Epithelial cell of prostate (primary cell): ENCODE data around the gene HTR7.
"Not testable (repeated sequence)": the region's sequence is repeated elsewhere in the genome, so short reads cannot be mapped to it uniquely, and the experiment has no call there.

Experiments
- DNase-seq: peaks from one replicate; pipeline ENCODE4 v3.0.0-alpha.2; 2011; ENCODE audit warnings: low read depth, low spot score
- H3K27ac ChIP-seq: fragments of 450-650 bp; 2 replicates; pipeline ENCODE4 v1.5.1; 2017; ENCODE audit warnings: mild to moderate bottlenecking

The HTR7 gene

GRCh38 chr10:90813594-90814365, 44.1 kb downstream of the HTR7 start:
- no peak for DNase-seq
- peak overlapping the region; percentile 46 for H3K27ac ChIP-seq

GRCh38 chr10:90807106-90807505, 50.7 kb downstream of the HTR7 start:
- not testable (repeated sequence) for DNase-seq, H3K27ac ChIP-seq

- H3K27ac ChIP-seq, result no peak overlapping the region
- no peak for DNase-seq
Measured at GRCh38 chr10:90806677-90807076, 51.2 kb downstream of the HTR7 start.

GRCh38 chr10:90805206-90805605, 52.6 kb downstream of the HTR7 start:
- no peak for DNase-seq
- no peak overlapping the region for H3K27ac ChIP-seq

- no peak overlapping the region for H3K27ac ChIP-seq
- no peak for DNase-seq
Measured at GRCh38 chr10:90804354-90804753, 53.5 kb downstream of the HTR7 start.

DNA sequence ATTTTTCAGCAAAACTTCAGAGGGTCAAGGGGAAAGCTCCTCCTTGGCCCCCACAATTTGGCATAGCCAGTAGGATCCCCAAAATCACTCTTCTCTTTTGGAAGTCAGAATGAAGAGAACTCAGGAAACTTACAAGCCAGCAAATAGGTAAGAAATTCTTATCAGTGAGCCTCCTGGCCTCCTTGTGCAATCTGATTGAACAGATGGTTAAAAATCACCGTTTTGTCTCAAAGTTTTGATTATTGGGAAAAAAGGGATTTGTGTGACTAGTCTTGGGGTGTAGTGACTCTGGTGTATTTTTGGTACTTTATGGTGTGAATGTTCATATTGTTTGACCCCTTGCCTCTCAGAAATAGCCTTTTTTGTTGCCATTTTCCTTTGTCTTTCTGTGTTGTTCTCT, 56.2 kb downstream of the HTR7 start:
- no peak overlapping the region for H3K27ac ChIP-seq
- DNase-seq, result no peak

GRCh38 chr10:90800232-90800796, 57.5 kb downstream of the HTR7 start:
- DNase-seq, result no peak
- H3K27ac ChIP-seq, result no peak overlapping the region

GRCh38 chr10:90799172-90799571, 58.7 kb downstream of the HTR7 start:
- no peak overlapping the region for H3K27ac ChIP-seq

DNA sequence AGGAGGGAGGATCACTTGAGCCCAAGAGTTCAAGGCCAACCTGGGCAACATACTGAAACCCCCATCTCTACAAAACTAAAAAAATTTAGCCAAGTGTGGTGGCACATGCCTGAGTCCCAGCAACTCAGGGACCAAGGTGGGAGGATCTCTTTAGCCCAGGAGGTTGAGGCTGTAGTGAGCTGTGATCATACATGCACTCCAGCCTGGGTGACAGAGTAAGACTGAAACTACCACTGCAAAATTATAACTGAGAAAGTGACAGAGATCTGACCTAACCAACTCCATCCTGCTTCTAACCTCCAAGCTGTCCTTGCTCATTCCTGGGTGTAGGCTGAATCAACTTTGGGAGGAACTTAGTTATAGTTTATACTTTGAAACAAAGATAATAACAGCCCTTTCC, 59.4 kb downstream of the HTR7 start:
- H3K27ac ChIP-seq, result no peak overlapping the region
- DNase-seq, result no peak

More at GRCh38 chr10:90799172-90799571, 58.7 kb downstream of the HTR7 start:
- no peak for DNase-seq

DNA sequence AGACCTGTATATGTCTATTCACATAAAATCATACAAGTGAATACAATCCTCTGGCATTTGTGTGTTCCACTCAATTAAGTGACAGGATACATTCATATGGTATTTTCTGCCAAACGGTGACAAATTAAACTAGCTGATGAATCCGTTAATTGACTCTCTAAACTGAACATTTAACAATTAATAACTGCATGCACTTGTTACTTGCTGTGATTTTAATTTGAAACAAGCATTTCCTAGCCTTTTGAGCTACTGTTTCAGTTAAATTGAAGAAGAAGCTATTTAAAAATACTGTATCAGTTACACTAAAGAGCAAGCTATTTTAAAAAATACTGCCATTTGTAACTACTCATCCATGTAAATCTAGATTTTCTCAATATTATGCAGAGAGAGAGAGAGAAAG, 67.4 kb downstream of the HTR7 start:
- no peak for DNase-seq
- H3K27ac ChIP-seq, result no peak overlapping the region

- DNase-seq, result no peak
- H3K27ac ChIP-seq, result peak overlapping the region; percentile 12
Measured at GRCh38 chr10:90788968-90789367, 68.9 kb downstream of the HTR7 start.

DNA sequence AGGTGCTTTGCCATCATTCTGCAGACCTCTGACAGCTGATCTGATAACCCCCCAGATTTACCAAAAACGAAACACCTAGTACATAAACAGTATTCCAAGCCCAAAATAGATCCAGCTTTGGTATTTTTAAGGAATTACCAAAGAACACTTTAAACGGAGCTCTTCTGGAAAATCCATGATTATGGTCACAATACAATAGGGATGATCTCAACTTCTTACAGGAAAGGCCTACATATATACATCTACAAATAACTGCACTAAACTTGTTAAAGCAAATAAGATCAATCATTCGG, 69.7 kb downstream of the HTR7 start:
- no peak for DNase-seq

DNA sequence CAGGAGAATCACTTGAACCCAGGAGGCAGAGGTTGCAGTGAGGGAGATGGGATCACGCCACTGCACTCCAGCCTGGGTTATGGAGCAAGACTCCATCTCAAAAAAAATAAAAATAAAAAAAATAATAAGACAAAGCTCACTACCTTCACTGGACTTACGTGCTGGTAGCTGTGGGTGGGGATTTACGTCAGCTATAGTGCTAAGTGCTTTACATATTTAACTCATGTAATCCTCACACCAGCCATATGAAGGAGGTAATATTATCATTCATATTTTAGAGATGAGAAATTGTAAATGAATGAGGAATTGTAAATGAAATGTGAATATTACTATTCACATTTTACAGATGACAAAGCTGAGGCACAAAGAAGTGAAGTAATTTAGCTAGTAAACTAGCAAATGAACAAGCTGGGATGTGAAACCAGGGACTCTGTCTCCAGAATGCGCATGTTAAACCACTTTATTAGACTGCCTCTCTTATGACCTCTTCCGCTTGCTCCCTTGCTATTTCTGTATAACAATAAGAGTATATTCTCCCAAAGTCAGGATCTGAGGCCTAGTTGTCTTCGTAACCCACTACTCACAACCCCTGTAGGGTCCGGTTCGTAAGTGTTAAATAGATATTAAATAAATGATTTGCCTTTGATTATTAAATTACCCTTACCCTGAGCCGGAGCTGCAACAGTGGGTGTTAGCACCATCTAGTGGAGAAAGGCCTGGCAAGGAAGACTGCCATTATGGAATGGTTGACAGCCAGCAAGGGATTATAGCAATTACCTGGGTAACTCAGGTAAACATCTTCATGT, 70.2 kb downstream of the HTR7 start:
- H3K27ac ChIP-seq, result no peak overlapping the region
- DNase-seq, result no peak

More for the DNA sequence above, 69.7 kb downstream of the HTR7 start:
- no peak overlapping the region for H3K27ac ChIP-seq

- H3K27ac ChIP-seq, result no peak overlapping the region
- no peak for DNase-seq
Measured at GRCh38 chr10:90785782-90786181, 72.1 kb downstream of the HTR7 start.

DNA sequence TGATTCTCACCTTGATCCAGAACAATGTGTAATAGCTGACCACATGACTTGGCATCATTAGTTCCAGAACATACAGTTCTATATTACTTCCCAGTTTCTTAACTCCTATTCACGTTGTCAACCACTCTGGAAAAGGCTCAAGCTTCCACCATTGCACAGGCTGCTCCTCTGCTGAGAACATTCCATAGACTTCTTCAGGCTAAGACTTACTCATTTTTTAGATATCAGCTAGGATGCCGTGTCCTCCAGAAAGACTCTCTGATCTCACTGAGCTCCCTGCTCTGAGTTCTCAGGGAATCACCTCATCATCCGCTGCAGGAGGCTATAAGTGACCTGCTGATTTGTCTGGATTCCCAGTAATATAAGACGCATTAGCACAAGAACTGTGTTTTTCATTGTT, 73.1 kb downstream of the HTR7 start:
- DNase-seq, result no peak
- no peak overlapping the region for H3K27ac ChIP-seq

DNA sequence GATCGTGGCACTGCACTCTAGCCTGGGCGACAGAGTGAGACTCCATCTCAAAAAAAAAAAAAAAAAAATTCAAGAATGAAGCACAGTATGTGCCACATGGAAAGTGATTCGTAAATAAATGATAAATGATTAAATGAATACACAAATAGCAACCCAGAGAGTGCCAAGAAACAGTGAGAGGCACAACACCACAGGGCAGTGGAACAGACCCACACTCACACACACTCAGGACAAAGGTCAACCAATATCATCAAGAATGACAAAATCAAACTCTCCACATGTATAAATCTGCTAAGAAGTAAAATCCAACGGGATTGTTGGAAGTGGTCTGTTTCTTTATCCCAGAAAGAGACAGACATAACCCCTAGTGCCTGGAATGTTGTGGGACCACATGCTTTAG, 77.4 kb downstream of the HTR7 start:
- no peak overlapping the region for H3K27ac ChIP-seq
- no peak for DNase-seq

- H3K27ac ChIP-seq, result no peak overlapping the region
- DNase-seq, result no peak
Measured at GRCh38 chr10:90779548-90779947, 78.3 kb downstream of the HTR7 start.

DNA sequence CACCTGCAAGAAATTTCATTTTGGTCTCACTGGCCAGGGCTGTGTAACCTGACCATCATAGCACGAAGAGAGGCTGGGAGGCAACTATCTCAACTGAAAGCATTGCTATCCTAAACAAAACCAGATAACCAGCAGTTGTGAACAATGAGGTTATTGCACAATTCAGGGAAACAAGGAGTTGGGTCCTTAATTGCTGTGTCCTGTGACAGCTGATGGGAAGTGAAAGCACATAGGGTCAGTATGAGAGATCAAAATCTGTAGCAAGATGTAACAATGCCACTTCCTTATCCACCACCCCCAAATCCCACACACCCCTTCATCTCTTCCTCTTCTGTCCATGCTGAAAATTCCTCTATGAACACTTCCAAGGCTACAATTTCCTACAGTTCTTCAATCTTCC, 80.2 kb downstream of the HTR7 start:
- no peak for DNase-seq
- H3K27ac ChIP-seq, result no peak overlapping the region

- no peak overlapping the region for H3K27ac ChIP-seq
- DNase-seq, result no peak
Measured at GRCh38 chr10:90775351-90776028, 82.3 kb downstream of the HTR7 start.

DNA sequence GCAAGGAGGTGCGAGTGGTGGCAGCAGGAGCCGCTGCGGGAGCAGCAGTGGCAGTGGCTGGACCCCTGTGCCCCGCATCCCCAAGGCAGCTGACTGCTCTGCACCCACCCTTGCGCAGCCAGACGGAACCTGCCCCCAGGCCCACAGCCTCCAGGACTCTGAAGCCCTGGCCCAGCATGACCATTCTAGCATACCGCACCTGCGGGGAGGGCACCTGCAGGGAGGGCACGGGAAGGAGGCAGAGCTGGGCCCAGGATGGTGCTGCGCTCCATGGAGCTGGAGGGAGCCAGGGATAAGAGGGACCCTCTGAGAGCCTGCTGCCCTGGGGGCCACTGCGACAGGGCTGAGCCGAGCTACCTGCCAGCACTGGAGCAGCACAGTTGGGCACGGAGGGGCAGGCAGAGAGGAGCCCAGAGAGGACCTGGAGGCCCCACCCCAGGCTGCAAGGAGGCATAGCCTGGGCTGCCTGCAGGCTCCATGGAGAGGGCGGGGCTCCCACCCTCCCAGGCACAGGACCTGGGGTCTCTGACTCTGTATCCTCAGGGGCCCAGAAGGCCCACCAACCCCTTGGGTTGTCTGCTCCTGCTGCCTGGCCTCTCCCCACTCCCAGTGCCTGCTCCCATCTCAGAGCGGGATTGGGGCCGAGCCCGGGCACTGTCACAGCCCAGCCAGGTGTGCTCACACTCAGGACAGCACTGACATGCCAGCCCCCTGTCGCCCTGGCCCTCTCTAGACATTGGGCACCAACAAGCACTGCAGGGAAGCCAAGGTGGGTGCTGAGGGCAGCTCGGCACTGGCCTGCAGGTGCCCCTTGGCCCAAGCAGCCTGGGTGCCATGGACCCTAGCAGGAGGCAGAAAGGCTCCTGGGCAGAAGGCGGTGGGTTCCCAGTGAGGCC, 87.6 kb downstream of the HTR7 start:
- no peak overlapping the region for H3K27ac ChIP-seq
- no peak for DNase-seq
